ENCODE data around the gene NCOA5. TPM values are rescaled to one million over a fixed set of nuclear protein-coding genes. Genes with fewer than 3 reads are reported as not detected.

Gene NCOA5
- total and polyA plus RNA-seq, 10 of the 15 experiments (the other 5 are each of a cell fraction or from before 2014, with no cell fraction given) = 7.7 to 38.1 (median 30.1) TPM

DNA sequence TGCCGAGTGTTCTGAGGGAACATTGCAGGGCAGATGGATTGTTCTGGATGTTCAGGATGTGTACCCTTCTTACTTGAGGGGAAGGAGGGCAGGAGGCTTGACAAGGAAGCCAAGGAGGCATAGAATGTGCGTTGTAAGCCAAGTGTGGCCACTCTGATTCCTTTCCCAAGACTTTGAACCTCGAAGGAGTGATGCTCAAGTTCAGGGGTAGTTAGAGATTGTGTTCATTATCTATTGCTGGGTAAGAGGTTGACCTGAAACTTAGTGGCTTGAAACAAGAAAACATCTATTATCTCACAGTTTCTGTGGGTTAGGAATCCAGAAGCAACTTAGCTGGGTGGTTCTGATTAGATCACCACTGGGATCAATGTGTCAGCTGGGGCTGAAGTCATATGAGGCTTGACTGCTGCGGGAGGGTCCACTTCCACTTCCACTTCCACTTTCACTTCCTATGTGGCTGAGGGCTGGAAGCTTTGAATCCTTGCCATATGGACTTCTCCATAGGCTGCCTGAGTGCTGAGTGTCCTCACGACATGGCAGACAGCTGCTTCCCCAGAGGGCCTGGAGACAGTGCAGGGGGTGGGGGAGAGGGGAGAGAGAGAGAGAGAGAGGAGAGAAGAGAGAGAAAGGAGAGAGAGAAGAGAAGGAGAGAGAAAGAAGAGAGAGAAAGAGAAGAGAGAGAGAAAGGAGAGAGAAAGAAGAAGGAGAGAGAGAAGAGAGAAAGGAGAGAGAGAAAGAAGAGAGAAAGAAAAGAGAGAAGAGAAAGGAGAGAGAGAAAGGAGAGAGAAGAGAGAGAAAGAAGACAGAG is 21.5 kb upstream of the NCOA5 start (continued):
- no peak for TF ChIP-seq POLR2A (IDR thresholded peaks at IDR 0.05; ENCODE audit: low read depth, low read length)
- TF ChIP-seq, protein P1, sequence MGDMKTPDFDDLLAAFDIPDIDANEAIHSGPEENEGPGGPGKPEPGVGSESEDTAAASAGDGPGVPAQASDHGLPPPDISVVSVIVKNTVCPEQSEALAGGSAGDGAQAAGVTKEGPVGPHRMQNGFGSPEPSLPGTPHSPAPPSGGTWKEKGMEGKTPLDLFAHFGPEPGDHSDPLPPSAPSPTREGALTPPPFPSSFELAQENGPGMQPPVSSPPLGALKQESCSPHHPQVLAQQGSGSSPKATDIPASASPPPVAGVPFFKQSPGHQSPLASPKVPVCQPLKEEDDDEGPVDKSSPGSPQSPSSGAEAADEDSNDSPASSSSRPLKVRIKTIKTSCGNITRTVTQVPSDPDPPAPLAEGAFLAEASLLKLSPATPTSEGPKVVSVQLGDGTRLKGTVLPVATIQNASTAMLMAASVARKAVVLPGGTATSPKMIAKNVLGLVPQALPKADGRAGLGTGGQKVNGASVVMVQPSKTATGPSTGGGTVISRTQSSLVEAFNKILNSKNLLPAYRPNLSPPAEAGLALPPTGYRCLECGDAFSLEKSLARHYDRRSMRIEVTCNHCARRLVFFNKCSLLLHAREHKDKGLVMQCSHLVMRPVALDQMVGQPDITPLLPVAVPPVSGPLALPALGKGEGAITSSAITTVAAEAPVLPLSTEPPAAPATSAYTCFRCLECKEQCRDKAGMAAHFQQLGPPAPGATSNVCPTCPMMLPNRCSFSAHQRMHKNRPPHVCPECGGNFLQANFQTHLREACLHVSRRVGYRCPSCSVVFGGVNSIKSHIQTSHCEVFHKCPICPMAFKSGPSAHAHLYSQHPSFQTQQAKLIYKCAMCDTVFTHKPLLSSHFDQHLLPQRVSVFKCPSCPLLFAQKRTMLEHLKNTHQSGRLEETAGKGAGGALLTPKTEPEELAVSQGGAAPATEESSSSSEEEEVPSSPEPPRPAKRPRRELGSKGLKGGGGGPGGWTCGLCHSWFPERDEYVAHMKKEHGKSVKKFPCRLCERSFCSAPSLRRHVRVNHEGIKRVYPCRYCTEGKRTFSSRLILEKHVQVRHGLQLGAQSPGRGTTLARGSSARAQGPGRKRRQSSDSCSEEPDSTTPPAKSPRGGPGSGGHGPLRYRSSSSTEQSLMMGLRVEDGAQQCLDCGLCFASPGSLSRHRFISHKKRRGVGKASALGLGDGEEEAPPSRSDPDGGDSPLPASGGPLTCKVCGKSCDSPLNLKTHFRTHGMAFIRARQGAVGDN (IDR thresholded peaks at IDR 0.05) = no peak
- no peak for TF ChIP-seq FOXK2 (IDR thresholded peaks at IDR 0.05)
- TF ChIP-seq, protein P2, sequence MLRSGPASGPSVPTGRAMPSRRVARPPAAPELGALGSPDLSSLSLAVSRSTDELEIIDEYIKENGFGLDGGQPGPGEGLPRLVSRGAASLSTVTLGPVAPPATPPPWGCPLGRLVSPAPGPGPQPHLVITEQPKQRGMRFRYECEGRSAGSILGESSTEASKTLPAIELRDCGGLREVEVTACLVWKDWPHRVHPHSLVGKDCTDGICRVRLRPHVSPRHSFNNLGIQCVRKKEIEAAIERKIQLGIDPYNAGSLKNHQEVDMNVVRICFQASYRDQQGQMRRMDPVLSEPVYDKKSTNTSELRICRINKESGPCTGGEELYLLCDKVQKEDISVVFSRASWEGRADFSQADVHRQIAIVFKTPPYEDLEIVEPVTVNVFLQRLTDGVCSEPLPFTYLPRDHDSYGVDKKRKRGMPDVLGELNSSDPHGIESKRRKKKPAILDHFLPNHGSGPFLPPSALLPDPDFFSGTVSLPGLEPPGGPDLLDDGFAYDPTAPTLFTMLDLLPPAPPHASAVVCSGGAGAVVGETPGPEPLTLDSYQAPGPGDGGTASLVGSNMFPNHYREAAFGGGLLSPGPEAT (IDR thresholded peaks at IDR 0.05; ENCODE audit: low read depth) = peak; percentile 31
- TF ChIP-seq ZNF24 (IDR thresholded peaks at IDR 0.05) = no peak
- peak; percentile 91 for TF ChIP-seq IRF4 (IDR thresholded peaks at IDR 0.05; ENCODE audit: low read depth, low read length)
- TF ChIP-seq RBBP5 (conservative IDR thresholded peaks at IDR 0.05) = no peak
- TF ChIP-seq RFX5 (IDR thresholded peaks at IDR 0.05; ENCODE audit: low read depth, low read length) = no peak
- peak; percentile 91 to 94 for TF ChIP-seq IKZF2 (IDR thresholded peaks at IDR 0.05)
- TF ChIP-seq, protein P3, sequence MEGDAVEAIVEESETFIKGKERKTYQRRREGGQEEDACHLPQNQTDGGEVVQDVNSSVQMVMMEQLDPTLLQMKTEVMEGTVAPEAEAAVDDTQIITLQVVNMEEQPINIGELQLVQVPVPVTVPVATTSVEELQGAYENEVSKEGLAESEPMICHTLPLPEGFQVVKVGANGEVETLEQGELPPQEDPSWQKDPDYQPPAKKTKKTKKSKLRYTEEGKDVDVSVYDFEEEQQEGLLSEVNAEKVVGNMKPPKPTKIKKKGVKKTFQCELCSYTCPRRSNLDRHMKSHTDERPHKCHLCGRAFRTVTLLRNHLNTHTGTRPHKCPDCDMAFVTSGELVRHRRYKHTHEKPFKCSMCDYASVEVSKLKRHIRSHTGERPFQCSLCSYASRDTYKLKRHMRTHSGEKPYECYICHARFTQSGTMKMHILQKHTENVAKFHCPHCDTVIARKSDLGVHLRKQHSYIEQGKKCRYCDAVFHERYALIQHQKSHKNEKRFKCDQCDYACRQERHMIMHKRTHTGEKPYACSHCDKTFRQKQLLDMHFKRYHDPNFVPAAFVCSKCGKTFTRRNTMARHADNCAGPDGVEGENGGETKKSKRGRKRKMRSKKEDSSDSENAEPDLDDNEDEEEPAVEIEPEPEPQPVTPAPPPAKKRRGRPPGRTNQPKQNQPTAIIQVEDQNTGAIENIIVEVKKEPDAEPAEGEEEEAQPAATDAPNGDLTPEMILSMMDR (IDR thresholded peaks at IDR 0.05 in 2 of 3, conservative IDR thresholded peaks at IDR 0.05 in 1 of 3; ENCODE audit: control insufficient read depth in 2 of 3, extremely low read depth in 1 of 3, insufficient read depth in 1 of 3, low read depth in 3 of 3, low read length in 3 of 3) = no peak
- TF ChIP-seq HCFC1 (IDR thresholded peaks at IDR 0.05; ENCODE audit: low read length) = 0 out of 2 replicates have a peak, but pooled peaks have one; percentile 14
- peak; percentile 40; the same call in 1 of the 3 replicates for TF ChIP-seq POU2F2 (IDR thresholded peaks at IDR 0.05; ENCODE audit: borderline replicate concordance, low read depth, low read length)
- TF ChIP-seq EED (IDR thresholded peaks at IDR 0.05; ENCODE audit: low read depth) = peak; percentile 98
- TF ChIP-seq MTA2 (IDR thresholded peaks at IDR 0.05; ENCODE audit: low read depth) = peak; percentile 67; the same call in 1 of the 2 replicates
- TF ChIP-seq, protein P4, sequence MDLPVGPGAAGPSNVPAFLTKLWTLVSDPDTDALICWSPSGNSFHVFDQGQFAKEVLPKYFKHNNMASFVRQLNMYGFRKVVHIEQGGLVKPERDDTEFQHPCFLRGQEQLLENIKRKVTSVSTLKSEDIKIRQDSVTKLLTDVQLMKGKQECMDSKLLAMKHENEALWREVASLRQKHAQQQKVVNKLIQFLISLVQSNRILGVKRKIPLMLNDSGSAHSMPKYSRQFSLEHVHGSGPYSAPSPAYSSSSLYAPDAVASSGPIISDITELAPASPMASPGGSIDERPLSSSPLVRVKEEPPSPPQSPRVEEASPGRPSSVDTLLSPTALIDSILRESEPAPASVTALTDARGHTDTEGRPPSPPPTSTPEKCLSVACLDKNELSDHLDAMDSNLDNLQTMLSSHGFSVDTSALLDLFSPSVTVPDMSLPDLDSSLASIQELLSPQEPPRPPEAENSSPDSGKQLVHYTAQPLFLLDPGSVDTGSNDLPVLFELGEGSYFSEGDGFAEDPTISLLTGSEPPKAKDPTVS (IDR thresholded peaks at IDR 0.05; ENCODE audit: low read depth, low read length) = no peak
- peak; percentile 51; the same call in 1 of the 2 replicates for TF ChIP-seq GABPA (IDR thresholded peaks at IDR 0.05; ENCODE audit: low read depth)
- TF ChIP-seq, protein P5, sequence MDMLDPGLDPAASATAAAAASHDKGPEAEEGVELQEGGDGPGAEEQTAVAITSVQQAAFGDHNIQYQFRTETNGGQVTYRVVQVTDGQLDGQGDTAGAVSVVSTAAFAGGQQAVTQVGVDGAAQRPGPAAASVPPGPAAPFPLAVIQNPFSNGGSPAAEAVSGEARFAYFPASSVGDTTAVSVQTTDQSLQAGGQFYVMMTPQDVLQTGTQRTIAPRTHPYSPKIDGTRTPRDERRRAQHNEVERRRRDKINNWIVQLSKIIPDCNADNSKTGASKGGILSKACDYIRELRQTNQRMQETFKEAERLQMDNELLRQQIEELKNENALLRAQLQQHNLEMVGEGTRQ (IDR thresholded peaks at IDR 0.05; ENCODE audit: borderline replicate concordance, low read depth, low read length) = peak; percentile 72; the same call in 1 of the 2 replicates
- TF ChIP-seq MEF2A (IDR thresholded peaks at IDR 0.05; ENCODE audit: insufficient read depth, low read depth, low read length) = no peak; the same call in 1 of the 2 replicates
- TF ChIP-seq RELA (IDR thresholded peaks at IDR 0.05; ENCODE audit: borderline replicate concordance, partially characterized antibody) = peak; percentile 38
- no peak for TF ChIP-seq ESRRA (IDR thresholded peaks at IDR 0.05; ENCODE audit: low read length)
- peak; percentile 87 for TF ChIP-seq CREM (IDR thresholded peaks at IDR 0.05; ENCODE audit: low read depth)

All from GM12878 (cell line).